ENCODE measurements around the gene CYBC1.

CYBC1 gene

DNA sequence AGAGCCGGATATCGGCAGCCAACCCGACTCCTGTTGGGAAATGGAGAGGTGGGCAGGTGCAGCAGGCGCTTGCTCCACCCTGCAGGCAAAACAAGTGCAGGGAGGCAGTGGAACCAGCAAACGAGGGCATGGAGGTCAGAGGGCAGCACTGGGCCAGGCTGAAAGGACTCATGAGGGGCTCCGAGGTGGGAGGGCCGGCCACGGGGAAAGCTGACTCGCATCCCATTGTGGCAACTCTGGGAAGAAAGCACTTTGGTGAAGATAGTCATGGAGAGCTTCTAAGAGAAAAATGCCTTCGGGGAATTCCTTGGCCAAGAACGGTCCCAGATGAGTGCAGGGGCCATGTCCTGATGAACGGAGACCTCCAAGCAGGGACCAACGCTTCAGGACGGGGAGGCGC, 4.4 kb downstream of the CYBC1 start:
- no peak for DNase-seq

DNA sequence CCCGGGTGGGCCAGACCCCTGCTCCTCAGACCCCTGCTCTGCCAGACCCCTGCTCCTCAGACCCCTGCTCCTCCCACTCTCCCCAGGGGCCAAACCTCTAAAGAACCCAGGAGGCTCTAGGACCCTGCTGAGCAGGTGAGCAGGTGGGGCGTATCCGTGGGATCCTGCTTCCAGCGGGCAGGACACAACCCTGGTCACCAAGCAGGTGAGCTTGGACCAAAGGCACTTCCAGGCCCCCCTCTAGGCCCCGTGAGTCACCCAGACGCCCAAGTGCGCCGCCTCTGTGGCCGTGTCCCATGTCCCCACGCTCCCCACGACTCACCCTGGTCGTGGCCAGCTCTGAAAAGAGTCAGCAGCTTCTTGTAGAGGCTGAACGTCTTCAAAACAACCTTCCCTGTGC, 5.0 kb downstream of the CYBC1 start:
- DNase-seq, result no peak

DNA sequence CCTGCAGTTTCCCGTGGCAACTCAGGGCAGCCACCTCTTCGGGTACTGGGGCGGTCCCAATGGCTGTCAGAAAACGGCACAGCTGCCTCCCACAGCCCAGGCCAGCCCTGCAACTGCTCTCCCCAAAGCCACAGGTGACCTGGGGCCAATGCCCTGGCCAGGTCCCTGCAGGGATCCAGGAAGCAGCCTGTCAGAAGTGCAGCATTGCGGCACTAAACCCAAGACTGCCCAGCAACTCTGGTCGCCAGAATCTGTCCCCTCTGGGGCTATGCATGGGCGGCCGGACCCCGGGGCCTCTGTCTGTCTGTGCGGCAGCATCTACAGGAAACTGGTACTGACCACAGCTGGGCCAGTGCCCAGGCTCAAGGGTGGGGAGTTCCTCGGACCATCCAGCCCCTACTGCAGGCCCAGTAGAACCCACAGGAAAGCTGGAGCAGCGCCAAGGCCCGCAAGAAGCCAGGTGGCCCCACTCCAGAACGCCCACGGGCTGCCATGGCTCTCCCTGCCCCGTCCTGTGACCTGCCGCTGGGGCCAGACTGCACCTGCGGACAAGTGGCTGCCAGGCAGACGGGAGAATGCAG, 5.5 kb downstream of the CYBC1 start:
- no peak for DNase-seq

DNA sequence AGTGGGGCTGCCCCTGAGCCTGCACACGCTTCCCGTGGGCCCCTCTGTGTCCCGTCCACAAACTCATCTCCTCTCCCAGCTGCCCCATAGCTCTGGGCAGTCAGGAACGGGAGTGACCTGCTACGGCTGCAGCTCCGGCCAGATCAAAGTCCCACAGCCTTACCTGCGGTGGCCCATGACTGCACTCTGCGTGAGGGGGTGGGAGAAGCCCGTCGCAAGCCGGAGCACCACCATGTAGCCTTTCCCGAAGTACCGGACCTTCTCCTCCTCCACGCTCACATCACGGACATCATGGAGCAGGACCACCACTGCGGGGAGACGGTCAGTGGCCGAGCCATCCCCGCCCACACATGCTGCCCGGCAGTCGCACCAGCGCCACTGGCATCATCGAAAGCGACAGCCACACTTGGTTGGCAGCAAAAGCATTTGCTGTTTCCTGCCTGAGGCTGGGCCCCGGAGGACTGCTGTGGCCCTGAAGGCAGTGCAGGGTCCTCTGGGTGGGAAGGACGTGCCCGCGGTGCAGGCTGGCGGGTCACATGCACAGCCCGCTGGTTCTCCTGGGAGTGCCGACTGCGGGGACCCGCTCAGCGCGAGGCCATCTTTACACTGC, 6.2 kb downstream of the CYBC1 start:
- DNase-seq, result no peak

DNA sequence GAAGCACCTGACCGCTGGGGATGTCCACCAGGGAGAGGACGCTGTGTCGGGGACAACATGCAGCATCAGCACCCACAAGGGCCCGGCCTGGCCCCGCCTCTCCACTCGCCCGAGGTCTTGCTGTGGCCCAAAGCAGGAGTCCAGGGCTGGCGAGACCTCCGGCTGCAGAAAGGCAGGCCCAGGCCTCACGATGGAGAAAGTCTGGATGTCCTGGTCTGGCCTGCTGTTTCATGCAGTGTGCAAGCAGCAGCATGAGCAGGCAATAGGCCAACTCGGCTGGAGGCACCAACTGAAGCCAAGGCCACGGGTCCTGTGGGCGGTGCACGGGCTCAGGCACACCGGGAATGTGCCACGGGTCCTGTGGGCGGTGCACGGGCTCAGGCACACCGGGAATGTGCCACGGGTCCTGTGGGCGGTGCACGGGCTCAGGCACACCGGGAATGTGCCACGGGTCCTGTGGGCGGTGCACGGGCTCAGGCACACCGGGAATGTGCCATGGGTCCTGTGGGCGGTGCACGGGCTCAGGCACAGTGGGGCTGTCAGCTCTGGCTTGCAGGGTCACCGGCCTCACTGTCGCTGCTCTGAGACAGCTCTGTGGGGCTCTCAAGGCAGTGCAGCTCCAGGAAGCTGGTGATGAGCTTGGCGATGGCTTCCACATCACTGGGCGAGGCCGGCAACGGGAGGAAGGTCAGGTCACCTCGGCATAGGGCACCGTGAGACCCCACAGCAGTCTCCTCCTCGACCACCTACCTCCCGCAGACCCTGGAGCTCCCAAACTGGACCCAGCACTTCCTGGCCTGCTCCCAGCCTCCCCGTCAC, 6.9 kb downstream of the CYBC1 start:
- no peak for DNase-seq

DNA sequence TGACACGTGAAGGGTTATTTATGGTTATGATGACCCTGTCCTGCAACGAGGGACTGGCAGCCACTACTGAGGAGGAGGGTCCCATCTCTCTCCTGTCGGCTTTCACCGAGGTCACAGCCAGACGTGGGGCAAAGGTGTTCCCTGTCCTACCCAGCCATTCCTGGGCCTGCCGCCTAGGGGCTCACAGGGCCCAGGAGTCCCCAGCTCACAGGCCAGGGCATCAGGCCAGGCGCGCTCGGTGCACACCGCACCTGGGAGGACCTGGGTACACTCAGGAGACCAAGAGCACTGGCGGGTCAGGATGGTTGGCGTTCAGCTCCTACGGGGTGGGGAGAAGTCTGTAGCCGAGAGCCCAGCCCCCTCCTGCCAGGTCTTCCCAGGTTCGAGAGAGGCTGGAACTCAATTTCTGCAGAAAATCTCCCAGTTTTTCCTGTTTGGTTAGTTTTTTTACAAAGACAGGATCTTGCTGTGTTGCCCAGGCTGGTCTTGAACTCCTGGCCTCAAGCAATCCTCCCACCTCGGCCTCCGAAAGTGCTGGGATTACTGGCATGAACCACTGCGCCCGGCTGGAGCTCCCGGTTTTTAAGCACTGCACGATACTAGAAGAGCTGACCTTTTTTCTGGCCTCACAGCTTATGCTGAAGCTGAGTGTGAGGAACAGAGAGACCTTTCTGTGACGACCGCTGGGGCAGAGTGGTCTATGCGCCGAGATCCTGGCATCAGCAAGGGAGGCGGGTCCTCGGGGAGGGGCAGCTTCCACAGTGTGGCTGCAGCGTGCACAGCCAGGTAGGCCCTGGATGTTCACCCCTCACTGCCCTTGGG, 7.7 kb downstream of the CYBC1 start:
- DNase-seq, result no peak

DNA sequence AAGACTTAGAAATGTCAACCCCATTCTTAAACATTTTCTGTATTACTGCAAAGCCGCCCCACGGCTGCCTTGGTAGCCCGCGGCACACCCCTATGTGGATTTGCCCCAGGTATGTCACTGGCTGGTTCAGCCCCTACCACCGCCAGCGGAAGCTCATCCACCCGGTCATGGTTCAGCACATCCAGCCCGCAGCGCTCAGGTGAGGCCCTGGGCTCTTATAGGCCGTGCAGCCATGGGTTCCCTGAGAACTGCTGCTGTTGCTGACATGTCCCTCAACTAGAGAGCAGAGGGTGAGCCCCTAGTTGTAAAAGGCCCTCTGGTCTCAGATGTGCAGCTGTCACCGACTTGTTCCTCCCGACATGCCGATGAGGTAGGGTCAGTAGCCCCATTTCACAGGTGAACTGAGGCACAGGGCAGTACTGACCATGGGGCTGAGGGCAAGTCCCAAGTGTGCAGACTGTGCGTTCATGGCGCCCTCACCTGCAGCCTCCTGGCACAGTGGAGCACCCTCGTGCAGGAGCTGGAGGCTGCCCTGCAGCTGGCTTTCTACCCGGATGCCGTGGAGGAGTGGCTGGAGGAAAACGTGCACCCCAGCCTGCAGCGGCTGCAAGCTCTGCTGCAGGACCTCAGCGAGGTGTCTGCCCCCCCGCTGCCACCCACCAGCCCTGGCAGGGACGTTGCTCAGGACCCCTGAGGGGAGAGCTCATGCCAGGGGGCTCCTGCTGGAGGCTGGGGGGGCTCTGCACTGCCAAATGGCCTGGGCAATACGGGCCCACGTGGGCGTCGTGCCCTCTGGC, 8.7 kb downstream of the CYBC1 start:
- no peak for DNase-seq

DNA sequence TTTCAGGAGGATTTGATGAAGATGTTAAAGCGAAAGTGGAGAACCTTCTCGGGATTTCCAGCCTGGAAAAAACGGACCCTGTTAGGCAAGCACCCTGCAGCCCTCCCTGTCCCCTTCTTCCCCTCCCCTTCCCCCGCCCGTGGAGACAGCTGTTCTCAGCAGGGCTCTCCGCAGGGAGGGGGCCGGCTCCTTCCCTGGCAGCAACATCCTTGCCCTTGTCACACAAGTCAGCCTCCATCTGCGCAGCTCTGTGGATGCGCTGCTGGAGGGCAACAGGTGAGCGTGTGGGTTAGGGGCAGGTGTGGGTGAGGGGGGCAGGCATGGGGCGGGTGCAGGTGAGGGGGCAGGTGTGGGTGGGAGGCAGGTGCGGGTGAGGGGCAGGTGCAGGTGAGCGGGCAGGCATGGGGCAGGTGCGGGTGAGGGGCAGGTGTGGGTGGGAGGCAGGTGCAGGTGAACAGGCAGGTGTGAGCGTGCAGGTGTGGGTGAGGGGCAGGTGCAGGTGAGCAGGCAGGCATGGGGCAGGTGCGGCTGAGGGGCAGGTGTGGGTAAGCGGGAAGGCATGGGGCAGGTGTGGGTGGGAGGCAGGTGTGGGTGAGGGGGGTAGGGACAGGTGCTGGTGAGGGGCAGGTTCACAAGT, 9.4 kb downstream of the CYBC1 start:
- no peak for DNase-seq

DNA sequence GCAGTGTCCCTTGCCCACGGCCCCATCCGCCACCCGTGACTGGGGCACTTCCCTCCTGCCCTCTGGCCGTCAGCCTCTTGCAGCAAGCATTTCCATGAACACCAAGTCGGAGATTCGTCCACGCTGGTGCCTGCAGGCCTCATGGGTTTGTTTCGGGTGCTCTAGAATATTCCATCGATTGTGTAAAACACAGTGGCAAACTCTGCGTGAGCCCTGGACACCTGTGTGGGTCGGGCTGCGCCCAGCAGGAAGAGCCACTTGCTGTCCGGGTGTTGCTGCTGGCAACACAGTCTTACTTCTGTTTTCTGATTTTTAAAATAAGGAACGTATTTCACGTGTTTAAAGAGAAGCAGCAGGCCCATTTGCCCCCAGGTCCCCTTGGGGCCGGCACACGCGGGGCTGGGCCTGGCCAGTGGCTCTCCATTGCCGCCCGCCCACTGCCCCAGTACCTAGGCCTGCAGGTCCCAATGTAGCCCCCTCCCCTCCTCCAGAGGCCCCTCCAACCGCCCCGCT, 10.0 kb downstream of the CYBC1 start:
- DNase-seq, result no peak

DNA sequence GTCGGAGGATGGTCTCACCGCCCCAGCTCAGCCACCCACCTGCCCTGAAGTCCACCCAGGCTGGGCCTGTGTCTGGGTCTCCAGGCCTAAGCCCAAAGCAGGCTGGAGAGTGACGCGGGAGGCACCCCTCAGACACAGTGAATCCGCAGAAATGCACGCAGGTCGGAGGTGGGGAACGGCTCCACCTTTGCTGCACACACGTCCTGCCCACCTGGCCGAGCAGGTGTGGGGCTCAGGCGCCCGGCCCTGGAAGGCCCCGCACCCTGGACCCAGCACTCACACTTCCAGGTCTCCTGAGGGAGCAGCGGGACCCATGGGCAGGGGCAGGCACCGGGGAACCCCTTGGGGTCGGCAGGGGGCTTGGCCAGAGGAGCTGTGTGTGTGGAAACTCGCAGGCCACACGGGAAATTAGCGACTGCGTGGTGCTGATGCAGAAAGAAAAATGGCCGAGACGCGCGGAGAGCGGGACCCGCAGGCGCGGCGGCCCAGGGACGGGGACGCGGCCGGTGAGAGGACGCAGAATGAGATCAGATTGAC, 10.7 kb downstream of the CYBC1 start:
- DNase-seq, result no peak

DNA sequence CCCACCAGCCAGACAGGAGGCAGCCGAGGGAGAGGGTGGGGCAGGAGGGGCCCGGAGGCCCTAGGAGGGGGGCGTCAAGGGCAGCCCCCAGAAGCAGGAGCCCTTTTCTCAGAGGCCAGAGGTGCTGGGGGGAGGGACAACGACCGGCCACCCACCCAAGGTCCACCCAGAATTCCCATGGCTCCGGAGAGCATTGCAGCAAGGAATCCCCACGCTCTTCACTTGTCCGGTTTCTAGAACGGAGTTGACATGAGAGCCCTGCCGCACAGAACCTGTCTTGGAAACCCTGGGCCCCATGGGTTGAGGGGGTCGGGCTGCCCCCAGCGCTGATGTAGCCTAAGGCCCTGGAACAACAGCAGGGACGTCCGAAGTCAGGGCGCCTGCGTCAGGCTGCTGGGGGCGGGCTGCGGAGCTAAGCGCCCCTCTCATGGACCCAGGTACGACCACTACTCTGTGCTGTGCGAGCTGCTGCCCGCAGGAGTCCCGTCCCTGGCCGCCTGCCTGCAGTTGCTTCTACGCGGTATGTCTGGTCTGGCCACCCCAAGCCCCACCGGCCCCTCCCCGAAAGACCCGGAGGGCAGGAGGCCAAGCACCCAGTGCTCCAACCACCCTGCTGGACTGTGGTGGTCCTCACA, 11.2 kb downstream of the CYBC1 start:
- no peak for DNase-seq

DNA sequence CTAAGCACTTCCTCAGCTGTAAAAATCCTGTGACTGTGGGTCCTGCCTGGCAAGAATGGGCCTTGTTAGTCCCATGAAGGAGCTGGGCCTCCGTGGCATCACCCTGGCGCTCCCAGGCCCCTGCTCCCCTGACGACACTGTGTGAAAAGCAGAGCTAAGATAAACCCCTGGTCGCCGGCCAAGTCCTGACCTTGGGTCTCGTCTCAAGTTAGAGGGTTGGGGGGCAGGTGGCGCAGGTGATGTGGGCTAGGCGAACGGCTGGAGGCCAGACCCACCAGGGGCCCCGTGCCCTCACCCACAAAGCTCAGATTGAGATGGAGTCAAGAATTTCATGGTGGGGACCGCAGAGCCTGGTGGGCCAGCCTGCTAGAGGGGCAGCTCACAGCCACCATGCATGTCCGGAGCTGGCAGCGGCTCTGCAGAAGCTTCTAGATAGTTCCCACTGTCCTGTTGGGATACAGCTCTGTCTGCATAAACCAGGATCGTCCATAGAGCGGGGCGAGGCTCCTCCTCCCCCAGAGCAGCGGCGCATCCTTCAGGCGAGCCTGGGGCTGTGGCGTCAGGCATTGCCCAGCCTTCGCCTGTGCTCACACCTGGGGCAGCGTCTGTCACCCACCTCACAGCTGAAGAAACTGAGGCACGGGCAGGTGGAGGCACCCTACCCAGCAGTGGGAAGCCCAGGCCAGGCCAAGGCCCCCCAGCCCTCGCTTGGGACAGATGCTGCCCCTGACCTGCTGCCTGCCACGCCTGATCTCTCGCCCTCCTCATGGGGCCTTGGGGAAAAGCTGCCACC, 12.0 kb downstream of the CYBC1 start:
- DNase-seq, result no peak

DNA sequence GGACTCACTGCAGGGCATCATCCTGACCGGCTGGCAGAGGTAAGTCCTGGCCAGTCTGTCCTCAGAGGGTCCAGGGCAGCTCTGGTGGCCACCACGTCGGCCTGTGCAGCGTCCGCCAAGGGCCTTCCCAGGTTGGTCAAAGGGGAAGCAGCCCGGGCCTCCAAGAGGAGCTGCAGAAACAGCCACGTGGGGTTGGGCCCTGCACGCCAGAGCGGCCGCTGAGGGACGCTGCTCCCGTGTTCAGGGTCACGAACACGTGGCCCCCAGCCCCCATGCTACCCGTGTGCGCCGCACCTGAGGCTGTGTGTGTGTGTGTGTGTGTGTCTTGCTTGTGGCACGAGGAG, 13.3 kb downstream of the CYBC1 start:
- no peak for DNase-seq

DNA sequence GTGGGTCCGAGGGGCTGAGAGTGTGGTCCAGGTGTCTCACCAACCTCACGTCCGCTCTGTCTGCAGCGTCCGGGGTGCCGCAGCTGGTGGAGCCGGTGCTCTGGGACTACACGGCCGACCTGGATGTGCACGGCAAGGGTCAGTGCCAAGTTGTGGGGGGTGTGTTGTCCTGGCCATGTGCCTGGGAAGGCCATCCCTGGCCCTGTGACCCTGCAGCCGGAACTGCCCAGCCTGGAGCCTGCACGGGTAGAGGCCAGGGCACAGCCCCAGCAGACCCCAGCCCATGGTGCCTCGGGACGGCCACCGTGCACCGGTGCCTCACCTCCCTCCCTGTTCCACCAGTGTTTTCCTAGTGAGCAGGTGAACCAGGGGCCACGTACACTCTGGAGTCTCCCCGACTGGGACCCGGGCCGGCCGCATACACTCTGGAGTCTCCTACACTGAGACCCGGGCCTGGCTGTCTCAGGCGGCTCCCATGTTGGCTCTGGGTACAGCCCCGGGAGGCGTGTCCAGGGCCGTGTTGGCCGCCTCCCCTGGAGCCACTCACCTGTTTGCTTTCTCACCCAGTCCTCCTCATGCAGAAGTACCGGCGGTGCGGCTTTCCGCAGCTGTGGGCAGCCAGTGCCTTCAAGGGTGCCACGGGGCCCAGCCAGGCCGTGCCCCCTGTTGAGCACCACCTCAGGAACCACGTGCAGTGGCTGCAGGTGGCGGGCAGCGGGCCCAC, 13.8 kb downstream of the CYBC1 start:
- DNase-seq, result no peak

DNA sequence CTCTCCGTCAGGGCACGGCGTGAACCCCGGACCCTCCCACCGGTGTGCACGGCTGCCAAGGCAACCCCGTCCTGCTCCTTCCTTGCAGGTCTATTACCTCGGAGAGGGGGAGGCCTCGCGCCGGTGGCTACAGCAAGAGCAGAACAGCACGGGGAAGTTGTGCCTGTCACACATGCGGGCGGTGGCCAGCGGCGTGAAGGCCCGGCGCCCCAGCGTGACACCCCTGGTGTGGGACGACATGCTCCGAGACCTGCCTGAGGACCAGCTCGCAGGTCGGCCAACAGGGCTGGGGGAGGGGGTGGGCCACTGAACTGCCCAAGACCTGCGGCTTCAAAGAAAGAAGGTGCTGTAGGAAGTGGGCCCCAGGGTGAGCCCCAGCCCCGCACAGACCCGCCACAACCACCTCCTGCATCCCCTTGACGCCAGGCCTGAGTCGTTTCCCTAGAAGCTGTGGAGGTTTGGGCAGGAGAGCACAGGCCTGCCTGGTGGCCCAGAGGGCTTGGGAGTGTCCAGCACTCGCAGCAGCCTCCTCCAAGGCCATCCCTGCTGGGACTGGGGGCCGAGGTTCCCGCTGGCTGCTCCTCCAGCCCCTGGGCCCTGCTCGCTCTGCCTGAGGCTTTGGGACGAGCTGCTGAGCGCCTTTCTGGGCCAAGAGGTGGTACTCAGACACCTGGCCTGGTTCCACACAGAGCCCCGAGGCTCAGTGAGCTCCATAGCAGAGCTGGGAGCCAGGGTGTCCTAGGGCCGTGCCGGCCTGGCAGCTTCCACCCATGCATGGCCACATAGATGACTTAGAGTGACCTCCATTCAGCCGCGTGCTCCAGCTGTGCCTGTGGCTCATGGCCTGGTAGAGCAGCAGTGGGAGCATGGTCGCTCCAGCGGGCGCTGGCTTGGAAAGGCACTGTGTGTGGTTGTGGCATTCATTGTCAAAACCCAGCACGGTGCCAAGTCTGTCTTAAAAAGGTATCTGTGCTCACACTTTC, 14.7 kb downstream of the CYBC1 start:
- no peak for DNase-seq

DNA sequence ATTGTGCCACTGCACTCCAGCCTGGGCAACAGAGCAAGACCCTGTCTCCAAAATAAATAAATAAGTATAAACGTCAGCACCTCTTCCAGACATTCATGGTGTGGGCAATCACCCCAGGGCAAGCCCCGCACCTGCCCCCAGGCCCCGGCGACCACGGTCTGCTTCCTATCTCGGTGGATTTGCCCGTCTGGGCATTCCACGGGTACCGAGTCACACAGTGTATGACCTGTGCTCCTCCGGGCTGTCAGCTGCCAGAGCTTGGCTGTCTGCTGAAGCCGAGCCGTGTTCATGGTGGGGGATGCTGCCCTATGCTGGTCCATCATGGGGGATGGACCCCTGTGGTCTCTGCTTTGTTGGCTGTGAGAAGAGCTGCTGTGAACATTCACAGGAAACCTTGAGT, 15.4 kb downstream of the CYBC1 start:
- DNase-seq, result no peak

DNA sequence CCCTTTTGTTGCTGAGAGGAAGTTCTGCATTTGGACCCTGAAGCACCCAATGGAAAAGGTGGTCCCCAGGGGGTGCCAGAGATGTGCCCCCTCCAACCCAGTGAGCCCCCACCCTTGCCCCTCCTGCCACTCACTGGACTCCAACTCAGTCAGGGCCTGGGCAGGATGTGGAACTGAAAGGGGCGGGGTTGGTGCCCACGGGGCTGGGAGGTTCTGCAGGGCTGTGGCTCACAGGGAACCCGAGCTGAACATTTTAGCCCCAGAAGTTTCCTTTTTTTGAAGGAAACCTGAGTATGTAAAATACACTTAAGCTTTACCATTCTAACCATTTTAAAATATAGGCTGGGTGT, 16.4 kb downstream of the CYBC1 start:
- no peak for DNase-seq

DNA sequence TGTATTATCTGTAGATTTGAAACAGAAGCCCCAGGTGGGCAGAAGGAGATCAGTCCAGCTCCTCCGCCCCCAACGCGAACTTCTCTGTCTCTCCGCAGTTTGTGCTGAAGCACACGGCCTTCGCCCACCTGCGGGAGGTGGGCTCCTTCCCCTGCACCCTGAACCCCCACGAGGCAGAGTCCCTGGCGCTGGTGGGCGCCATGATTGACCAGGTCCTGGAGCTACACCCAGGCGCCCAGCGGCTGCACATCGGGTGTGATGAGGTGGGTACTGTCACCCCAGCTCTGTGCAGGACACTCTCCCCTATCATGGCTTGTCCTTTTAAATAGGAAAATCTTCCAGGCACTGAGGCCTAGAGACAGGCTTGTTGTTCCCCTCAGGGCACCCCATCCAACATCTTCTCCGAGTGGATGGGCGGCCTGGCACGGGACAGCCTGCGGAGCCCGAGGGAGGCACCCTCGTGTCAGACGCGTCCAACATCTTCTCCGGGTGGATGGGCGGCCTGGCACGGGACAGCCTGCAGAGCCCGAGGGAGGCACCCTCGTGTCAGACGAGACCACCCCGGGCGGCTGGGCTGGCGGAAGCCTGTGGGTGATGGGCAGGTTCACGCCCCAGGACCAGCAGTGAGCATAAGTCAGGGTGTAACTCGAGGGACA, 16.9 kb downstream of the CYBC1 start:
- DNase-seq, result no peak
